HK-2 (cell line): ENCODE data around the gene CWC25.
"Not testable (repeated sequence)": the region's sequence is repeated elsewhere in the genome, so short reads cannot be mapped to it uniquely, and the experiment has no call there.

Source experiments
- DNase-seq: peaks from one replicate; pipeline ENCODE4 v3.0.0-alpha.2; 2018; ENCODE audit not compliant: unreplicated experiment

The CWC25 gene

DNA sequence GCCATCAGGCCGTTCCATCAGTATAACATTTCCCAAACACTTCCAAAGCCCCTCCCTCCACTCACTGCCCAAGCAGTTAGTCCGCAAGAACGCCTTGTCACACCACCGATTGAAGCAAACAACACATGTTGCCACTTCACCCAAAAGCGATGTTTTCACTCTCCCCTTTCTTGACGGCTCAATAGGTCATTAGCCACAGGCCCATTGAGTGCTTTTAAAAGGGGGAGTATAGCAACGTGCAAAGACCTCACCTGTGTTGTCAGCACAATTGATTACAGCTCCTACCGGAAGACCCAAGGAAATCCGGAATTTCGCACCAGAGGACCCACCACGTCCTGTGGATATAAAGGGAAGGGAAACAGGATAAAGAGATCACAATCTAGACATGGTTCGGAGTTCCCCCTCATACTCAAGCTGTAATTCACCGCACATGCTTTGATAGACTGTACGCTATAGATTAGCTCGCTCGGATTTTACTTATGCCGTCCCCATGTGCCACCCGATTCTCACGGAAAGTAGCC, 27.7 kb upstream of the CWC25 start:
- DNase-seq: no peak

DNA sequence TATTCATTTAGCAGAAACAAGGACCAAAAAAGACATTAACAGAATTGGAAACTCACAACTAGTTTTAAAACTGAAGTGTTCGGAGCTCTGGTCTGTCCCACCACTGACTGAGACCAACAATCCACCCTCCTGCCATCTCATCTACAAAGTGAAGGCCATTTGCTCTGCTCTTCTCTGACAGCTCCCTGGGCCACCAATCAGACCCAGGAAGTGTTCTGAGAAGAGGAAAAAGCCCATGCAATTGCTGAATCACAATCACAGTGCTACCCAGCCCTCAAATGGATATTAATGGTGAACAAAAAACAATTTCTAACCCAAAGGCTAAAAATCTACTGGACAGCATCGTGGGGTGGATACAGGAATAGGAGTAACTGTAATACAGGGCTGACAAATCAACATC, 26.3 kb upstream of the CWC25 start:
- DNase-seq: no peak

DNA sequence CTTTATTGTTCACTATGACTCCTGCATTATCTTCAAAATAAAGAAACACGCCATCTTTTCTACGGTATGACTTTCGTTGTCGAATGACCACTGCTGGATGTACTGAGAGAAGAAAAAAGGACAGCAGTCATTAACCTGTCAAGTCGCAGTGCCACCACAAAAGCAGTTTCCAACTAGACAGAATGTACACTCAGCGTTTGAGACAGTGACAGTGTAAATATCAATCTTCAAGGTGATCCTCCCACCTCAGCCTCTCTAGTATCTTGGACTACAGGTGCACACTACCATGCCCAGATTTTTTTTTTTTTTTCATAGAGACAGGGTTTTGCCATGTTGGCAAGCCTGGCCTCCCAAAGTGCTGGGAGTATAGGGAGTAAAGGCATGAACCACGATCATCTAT, 25.3 kb upstream of the CWC25 start:
- no peak for DNase-seq

DNA sequence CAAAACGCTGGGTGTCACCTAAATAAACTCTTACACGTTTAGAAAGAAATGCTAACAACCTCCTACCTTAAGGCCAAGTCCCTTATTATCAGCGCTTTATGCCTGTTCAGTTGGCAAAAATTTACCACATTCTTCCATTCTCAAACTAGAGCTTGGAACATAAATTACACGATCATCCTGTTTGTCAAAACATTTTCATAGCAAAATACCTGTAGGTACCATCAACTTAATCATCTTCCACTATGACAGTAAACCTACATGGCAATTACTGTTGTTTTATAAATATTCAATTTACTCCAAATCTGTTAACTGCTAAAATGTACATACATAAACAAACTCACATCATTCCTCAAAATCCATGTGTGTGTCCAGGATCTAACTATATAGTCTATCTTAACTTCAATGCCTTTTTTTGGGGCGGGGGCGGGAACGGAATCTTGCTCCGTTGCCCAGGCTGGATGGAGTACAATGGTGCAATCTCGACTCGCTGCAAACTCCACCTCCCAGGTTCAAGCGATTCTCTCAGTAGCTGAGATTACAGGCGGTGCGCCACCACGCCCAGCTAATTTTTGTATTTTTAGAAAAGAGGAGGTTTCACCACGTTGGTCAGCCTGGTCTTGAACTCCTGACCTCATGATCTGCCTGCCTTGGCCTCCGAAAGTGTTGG, 24.0 kb upstream of the CWC25 start:
- DNase-seq: no peak

DNA sequence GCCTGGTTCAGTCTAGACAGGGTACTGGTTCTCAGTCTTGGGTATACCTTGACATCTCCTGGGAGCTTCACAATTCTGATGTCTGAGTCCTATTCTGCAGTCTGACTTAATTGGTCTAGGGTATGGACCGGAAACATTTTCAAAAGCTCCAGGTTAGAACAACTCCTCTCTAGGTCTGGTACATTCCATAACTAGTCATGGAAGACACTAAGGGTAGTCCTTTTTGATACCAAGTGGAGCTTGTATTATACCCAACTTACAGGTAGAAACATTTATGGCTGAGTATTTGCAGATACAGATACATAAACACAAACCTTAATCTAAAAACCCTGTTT, 23.4 kb upstream of the CWC25 start:
- DNase-seq: no peak

DNA sequence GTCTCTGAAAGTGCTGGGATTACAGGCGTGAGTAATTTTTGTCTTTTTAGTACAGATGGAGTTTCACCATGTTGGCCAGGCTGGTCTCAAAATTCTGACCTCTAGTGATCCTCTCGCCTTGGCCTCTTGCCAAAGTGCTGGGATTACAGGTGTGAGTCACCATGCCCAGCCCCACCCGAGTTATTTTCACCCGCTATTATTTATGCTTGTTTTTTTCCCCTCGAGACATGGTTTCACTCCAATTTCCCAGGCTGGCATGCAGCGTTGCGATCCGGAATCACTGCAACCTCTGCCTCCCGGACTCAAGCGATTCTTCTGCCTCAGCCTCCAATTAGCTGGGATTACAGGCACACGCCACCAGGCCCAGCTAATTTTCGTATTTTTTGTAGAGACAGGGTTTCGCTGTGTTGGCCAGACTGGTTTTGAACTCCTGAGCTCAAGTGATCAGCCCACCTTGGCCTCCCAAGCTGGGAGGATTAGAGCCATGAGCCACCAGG, 19.2 kb upstream of the CWC25 start:
- no peak for DNase-seq

DNA sequence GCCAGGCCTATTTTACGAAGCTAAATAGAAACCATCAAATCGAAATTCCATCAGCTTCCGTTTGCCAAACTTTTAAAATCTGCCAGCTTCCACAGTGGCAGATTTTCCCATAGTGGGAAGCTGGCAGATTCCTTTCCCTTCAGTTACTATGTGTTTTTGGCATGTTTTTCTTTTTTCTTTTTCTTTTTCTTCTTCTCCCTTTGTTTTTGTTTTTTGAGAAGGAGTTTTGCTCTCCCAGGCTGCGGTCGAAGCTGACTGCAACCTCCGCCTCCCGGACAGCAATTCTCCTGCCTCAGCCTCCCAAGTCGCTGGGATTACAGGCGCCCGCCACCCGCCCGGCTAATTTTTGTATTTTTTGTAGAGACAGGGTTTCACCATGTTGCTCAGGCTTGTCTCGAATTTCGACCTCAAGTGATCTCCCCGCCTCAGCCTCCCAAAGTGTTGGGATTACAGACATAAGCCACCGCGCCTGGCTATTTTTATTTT, 684 bp upstream of the CWC25 start:
- no peak for DNase-seq

DNA sequence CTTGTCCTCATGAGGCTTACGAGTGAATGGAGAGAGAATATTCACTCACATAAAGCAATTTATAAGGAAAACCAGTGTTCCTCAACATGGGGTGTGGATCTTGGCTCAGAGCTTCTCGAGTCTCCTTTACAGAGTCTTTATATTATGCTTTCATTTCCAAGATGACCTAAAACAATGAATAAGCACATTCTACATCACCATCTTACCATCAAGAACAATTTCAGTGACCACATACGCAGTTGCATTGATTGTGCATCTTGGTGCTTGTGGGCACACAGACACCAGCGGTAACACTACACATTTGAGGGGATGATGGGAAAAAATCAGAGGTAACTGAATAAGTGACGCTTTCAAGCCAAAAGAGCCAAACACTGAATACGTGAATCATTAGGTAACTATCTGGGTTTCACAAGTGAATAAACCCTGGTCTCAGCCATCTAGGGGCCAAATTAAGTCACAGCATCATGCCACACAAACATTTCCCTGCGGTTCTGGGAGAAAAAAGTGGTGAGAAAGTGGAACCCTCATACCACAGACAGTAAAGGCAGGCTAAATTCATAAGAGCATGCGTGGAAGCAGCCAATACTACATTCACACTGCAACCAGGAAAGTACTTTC, 9.4 kb downstream of the CWC25 start:
- DNase-seq: peak; percentile 54

DNA sequence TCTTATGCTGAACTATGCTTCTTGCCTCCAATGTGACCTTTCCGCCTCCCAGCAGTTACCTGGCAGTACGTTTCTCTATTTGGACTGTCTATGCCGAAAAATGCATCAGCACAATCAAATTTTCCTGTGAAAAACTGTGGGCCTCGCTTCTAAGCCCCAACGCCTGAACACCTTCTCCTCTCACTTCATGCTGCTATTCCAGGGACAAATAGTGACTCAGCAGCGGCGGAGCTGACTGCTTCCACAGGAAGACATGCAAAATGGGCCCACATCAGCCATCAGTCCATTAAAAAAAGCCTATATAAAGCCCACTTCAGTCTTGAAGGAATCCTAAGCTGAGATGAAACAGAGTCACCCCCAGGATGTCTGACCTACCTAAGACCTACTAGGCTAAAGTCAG, 15.3 kb downstream of the CWC25 start:
- no peak for DNase-seq

DNA sequence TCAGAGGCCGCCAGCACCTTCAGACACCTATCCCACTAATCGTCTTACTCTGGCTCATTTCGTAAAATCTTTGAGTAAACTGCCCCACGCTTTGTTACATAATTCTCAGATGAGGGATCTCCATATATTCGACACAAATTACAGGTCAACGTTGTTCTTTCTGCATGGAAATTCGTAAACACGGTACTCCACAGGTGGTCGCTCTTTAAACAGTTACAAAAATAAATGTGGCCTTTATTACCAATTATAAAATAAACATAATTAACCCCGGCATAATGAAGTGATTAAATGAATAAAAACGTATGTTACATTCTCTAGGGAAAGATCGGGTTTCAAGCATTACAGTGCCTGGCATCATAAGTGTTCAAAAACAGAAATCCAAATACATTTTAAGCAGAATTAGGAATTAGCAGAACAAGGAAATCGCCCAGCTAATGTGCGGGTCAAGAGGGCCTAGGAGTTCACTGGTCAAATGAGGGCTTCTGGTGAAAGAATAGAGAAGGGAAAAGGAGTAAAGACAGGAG, 24.8 kb downstream of the CWC25 start:
- DNase-seq: no peak

DNA sequence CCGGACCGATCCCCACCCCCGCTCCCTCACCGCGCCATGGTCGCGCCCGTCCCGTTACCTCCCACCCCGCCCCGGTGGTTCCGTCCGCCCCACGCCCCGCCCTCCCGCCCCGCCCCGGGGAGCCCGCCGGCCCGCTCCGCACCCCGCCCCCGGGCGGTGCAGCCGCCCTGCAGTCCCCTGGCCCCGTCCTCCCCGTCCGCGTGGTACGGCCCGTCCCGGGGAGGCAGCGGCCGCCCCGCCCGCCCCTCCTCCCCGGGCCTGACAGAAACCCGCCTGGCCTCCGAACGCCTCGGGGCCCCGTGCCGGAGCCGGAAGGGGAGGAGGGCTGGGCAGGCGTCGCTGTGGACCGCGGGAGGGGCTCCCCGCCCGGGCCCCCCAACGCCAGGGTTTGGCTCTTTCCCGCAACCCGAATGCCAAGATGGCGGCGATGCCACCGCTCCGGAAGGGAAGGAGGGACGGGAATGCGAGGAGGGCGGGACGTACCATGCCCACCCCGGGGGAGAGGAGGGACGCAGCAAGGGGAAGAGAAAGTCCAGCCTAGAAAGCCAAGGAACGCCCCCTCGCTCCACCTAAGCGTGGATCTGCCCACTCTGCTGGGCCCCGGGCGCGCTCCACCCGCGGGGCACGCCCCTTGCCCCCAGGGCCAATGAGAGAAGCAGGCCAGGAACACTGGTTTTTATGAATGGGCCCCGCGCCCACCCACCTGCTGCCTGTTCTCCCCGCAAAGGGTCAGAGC, 25.5 kb downstream of the CWC25 start, which contains the start of gene PIP4K2B:
PIP4K2B (minus strand) TSS at position 56 of the 736 bp plus-strand sequence. CDS start 132 bp downstream, outside the sequence.
- DNase-seq: peak; percentile 97

DNA sequence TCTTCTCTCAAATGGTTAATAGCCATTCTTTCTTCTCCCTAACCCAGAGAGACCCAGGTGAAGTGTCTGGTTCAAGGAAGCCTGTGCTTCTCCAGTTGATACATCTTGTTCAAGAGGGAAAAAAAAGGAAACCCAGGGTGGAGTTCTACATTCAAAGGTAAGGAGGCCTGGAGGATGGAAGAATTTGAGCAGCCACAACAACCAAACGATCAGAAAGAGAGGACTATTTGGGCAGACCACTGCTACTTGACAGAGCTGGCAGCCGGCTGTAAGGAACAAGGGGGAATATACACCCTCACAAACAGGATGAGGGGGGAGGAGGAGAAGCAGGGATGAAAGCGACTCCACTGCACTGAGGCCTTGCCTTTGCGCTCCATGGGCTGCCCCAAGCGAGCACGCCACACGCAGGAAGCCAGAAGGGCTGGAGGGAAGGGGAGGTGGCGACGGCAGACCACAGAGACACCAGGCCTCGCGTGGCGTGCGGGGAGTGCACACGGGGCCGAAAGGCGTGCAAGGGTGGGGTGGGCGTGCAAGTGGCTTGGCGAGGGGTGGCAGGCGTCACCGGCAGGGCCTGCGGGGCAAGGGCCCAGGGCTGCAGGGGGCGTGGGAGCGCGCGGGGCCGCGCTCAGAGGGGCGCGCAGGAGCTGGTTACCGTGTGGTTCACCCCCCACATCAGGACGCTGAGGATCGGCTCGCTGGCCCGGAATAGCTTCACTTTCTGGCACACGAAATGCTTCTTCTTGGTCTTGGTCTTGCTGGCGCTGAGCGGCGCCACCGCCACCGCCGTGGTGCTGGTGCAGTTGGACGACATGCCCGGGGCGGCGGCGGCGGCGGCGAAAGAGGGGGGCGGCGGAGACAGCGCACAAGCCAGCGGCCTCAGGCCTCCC, 26.3 kb downstream of the CWC25 start:
- DNase-seq: peak; percentile 55

DNA sequence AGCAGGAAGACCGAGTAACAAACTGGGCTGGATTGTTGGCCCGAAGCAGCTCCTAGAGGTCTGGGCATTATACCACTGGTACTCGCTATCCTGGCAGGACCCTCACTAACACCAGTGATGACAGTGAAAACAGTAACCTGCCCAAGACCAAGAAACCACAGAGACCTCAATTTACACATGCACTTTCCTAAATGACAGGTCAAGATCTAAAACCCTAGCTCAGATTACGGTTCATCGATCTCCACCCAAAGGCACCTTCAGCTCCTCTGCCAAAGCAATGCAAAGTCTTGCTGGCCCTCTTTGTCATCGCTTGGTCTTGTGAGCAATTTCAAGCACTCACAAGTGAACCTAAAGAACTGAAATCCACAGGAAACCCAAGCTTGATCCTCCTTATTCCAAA, 27.3 kb downstream of the CWC25 start:
- no peak for DNase-seq

DNA sequence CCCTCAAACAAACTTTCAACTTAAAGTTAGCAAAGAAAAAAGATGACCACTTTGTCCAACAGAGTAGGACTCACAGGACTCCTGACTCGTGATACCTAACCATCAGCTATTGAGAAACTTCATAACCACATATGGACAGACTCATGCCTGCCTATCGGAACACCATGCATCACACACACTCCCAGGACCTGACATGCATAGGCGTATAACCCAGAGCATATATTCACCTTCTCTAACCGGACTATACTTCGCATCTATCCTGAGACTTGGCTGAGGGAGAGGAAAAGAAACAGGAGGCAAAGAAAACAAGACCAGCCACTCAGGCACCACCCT, 28.0 kb downstream of the CWC25 start:
- DNase-seq: no peak

DNA sequence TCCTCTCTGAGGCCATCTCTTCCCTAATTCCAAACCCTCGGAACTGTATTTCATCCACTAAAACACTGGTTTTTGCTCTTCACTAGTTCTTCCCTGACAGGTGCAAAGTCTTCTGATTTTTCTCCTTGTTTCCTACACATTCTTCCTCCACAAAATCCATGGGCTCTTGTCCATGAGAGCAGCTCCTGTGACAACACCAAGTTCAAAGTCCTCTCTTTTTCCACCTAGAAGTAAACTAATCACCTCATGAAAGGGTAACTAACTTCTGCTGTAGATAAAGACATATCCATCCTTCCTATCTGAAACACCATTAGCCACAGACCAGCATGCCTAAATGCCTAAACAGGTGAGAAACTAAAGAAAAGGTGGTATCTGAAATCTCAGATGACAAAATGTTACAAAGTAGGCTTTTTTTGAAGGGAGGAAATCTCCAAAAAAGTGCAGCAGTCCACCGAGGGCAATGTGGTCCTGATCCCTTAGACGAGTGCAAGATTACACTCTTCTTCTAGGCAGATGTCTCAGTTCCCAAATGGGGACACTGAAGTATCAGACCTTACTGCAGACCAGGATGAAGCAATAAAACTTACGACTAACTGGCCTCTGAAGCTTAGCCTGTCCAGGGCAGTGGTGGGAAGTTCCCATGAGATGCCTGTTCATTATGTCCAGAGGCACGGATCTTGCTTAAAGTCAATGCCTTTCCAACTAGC, 28.5 kb downstream of the CWC25 start:
- no peak for DNase-seq

DNA sequence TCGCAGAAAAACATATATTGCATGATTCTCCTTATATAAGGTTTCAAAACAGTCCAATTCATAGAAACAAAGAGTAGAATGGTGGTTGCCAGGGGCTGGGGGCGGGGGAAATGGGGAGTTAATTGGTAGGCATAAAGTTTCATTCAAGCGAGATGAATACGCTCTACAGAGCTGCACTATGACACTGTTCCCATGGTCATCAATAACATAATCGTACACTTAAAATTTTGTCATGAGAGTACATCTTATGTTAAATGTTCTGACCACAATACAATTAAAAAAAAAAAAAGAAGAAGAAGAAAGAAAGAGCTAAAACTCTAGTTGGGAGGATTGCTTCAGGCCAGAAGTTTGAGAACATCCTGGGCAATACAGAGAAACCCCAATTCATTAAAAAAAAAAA, 30.9 kb downstream of the CWC25 start:
- DNase-seq: no peak

DNA sequence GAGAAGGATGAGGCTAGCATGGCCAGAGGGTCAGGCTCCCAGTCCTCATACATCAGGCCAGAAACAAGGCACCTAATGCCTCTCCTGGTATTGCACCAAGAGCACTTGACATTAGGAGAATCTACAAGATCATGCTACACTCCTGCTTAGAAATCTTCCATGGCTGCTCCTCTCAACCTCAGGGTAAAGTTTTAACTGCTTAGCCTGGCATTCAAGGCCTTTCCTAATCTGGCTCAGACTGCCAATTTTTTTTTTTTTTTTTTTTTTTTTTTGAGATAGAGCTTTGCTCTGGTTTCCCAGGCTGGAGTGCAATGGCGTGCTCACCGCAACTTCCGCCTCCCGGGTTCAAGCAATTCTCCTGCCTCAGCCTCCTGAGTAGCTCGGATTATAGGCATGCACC, 34.0 kb downstream of the CWC25 start:
- DNase-seq: no peak

DNA sequence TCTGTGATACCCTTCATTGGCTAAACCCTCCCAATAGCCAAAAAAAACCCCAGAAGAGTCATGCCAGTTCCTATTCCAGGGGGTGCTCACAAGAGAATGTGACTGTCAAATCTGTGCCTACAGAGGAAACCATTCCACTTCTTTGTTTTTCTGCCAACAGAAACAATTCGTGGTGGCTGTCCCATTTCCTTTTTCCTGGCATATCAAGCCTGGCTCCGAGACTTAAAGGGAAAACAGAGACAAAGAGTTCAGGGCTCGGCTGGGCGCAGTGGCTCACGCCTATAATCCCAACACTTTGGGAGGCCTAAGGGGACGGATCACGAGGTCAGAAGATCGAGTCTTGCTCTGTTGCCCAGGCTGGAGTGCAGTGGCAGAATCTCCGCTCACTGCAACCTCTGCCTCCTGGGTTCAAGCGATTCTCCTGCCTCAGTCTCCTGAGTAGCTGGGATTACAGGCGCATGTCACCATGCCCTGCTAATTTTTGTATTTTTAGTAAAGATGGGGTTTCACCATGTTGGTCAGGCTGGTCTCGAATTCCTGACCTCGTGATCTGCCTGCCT, 34.9 kb downstream of the CWC25 start:
- not testable (repeated sequence) for DNase-seq

DNA sequence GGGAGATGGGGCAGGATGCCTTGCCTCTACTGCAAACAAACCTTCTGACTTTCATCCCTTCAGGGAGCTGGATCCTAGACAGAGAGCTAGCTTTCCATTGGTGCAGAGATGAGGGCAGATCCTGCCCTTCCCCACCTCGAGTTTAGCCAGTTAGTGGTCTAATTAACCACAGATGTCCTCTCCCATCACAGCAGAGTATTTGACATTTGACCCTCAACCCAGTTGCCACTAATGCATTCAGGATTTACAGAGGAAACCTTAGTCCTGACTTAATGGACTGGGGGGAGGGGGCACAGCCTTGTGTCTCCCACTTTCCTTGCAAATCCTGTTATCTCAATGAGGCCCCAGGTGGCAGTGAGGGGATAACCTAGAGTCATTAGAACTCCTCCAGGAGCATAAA, 35.9 kb downstream of the CWC25 start:
- DNase-seq: no peak

DNA sequence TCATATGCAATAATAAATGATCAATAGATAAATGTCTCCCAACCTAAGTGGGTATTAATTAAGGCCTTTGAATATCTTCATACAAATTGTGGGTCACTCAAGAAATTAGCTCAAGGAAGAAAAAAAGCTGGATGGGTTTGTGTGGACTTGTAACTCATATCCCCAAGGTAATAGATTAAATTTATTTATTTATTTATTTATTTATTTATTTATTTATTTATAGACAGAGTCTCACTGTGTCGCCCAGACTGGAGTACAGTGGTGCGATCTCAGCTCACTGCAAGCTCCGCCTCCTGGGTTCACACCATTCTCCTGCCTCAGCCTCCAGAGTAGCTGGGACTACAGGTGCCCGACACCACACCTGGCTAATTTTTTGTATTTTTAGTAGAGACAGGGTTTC, 37.1 kb downstream of the CWC25 start:
- not testable (repeated sequence) for DNase-seq

DNA sequence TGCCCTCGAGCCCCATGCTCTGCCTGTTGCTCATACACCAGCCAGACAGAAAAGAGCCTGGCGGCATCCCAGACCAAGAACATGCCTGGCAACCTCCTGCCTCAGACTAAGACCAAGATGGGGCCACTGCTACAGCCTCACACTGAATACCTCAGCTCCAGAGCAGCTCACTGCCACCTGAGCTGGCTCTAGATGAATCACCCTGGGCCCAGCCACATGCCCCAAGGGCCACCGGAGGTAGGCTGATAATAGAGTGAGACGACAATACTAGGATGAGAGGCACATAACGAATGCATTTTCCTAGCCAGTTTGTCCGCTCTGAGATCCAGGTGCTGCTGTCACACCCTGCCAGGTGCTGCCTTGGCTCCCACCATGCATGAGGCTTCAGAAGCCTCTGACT, 38.7 kb downstream of the CWC25 start:
- DNase-seq: no peak
